MM.1S (cell line): ENCODE measurements around the gene PLOD1.

ENCODE experiments used
- DNase-seq: peaks from one replicate; pipeline ENCODE4 v3.0.0-alpha.2; 2015
- H2AFZ ChIP-seq: fragments of 300-600 bp; sonication (generic); 2 replicates; pipeline ENCODE4 v1.6.0; 2016; ENCODE audit warnings: antibody characterized with exemption, low read length
- H3F3A ChIP-seq: fragments of 300-600 bp; sonication (generic); 2 replicates; pipeline ENCODE4 v1.6.1; 2016; ENCODE audit warnings: mild to moderate bottlenecking, antibody characterized with exemption, low read length, moderate library complexity, mixed read lengths; ENCODE audit not compliant: insufficient read depth
- H3K27ac ChIP-seq: fragments of 300-600 bp; sonication (generic); 2 replicates; pipeline ENCODE4 v1.5.1; 2016; ENCODE audit warnings: mild to moderate bottlenecking, low read length
- H3K27me3 ChIP-seq: fragments of 300-600 bp; sonication (generic); replicated peaks from 2 replicates; pipeline ENCODE4 v1.6.0; 2016; ENCODE audit warnings: low read length; ENCODE audit not compliant: insufficient read depth
- H3K36me3 ChIP-seq: fragments of 300-600 bp; sonication (generic); replicated peaks from 2 replicates; pipeline ENCODE4 v1.6.1; 2016; ENCODE audit warnings: mild to moderate bottlenecking, low read length, mixed read lengths; ENCODE audit not compliant: insufficient read depth
- H3K4me1 ChIP-seq: fragments of 300-600 bp; sonication (generic); 2 replicates; pipeline ENCODE4 v1.6.1; 2016; ENCODE audit warnings: low read length, mixed read lengths
- H3K4me2 ChIP-seq: fragments of 300-600 bp; sonication (generic); 2 replicates; pipeline ENCODE4 v1.6.0; 2016; ENCODE audit warnings: low read depth, low read length
- H3K4me3 ChIP-seq: fragments of 300-600 bp; sonication (generic); 2 replicates; pipeline ENCODE4 v1.5.1; 2016; ENCODE audit warnings: low read length, mixed read lengths
- H3K79me2 ChIP-seq: fragments of 300-600 bp; sonication (generic); 2 replicates; pipeline ENCODE4 v1.6.1; 2016; ENCODE audit warnings: mixed run types, low read length, mixed read lengths
- H3K9ac ChIP-seq: fragments of 300-600 bp; sonication (generic); 2 replicates; pipeline ENCODE4 v1.6.1; 2016; ENCODE audit warnings: low read length, mixed read lengths
- H3K9me2 ChIP-seq: fragments of 300-600 bp; sonication (generic); replicated peaks from 2 replicates; pipeline ENCODE4 v1.6.1; 2016; ENCODE audit warnings: mild to moderate bottlenecking, low read length, mixed read lengths; ENCODE audit not compliant: insufficient read depth
- H3K9me3 ChIP-seq: fragments of 300-600 bp; sonication (generic); replicated peaks from 2 replicates; pipeline ENCODE4 v1.6.1; 2016; ENCODE audit warnings: mild to moderate bottlenecking, low read length, mixed read lengths; ENCODE audit not compliant: insufficient read depth
- H4K20me1 ChIP-seq: fragments of 300-600 bp; sonication (generic); 2 replicates; pipeline ENCODE4 v1.6.1; 2016; ENCODE audit warnings: mild to moderate bottlenecking, low read length, moderate library complexity, mixed read lengths; ENCODE audit not compliant: insufficient read depth
- CTCF ChIP-seq: fragments of 300-600 bp; sonication (generic); IDR thresholded peaks from 2 replicates; pipeline ENCODE4 v1.5.1; 2016; ENCODE audit warnings: antibody characterized with exemption, low read length, mixed read lengths
- EZH2 ChIP-seq: fragments of 300-600 bp; sonication (generic); optimal IDR thresholded peaks from 2 replicates; pipeline ENCODE3; 2017; ENCODE audit warnings: low read depth, mild to moderate bottlenecking, antibody characterized with exemption, low read length, mixed read lengths
- EZH2phosphoT487 ChIP-seq: fragments of 300-600 bp; sonication (generic); IDR thresholded peaks from 2 replicates; pipeline ENCODE4 v1.6.1; 2018; ENCODE audit warnings: antibody characterized with exemption, low read length

The PLOD1 gene

GRCh38 chr1:11887666-11888007 lies 46.9 kb upstream of the PLOD1 start:
- Histone ChIP-seq H3K9me3 (no peaks in the 10 kb centered on the region), H3K4me3 (no peak overlapping the region), H3K4me1 (no peaks in the 10 kb centered on the region), H3K4me2 (no peak overlapping the region), H3K27ac (no peak overlapping the region), H3K79me2 (no peaks in the 10 kb centered on the region), H3K9ac (no peak overlapping the region), H3F3A (no peaks in the 10 kb centered on the region), H3K9me2 (no peaks in the 10 kb centered on the region), H3K36me3 (no peaks in the 10 kb centered on the region), H3K27me3 (peaks cover 97% of the 10 kb centered on the region), H2AFZ (no peak overlapping the region), H4K20me1 (no peaks in the 10 kb centered on the region)
- no peak for TF ChIP-seq EZH2
- no peak for TF ChIP-seq EZH2phosphoT487
- no peak for TF ChIP-seq CTCF
- no peak for DNase-seq

- H3K9me2 ChIP-seq: no peaks in the 10 kb centered on the region
- DNase-seq: no peak
- no peaks in the 10 kb centered on the region for H3K9me3 ChIP-seq
- H2AFZ ChIP-seq: no peak overlapping the region
- H3K27ac ChIP-seq: no peak overlapping the region
- H3K4me2 ChIP-seq: no peak overlapping the region
- no peaks in the 10 kb centered on the region for H3K4me1 ChIP-seq
- no peaks in the 10 kb centered on the region for H3K36me3 ChIP-seq
- no peak overlapping the region for H3K4me3 ChIP-seq
- H3K79me2 ChIP-seq: no peaks in the 10 kb centered on the region
- H3K27me3 ChIP-seq: peaks cover 91% of the 10 kb centered on the region
- no peaks in the 10 kb centered on the region for H4K20me1 ChIP-seq
- H3K9ac ChIP-seq: no peak overlapping the region
- TF ChIP-seq EZH2: no peak
- no peak for TF ChIP-seq EZH2phosphoT487
- no peak for TF ChIP-seq CTCF
- H3F3A ChIP-seq: no peaks in the 10 kb centered on the region
Observed at GRCh38 chr1:11888206-11888876, 46.2 kb upstream of the PLOD1 start.

- no peak overlapping the region for H3K4me3 ChIP-seq
- no peaks in the 10 kb centered on the region for H3K36me3 ChIP-seq
- no peaks in the 10 kb centered on the region for H3K79me2 ChIP-seq
- TF ChIP-seq EZH2phosphoT487: no peak
- no peak for TF ChIP-seq EZH2
- TF ChIP-seq CTCF: no peak
- no peaks in the 10 kb centered on the region for H3K4me1 ChIP-seq
- no peak overlapping the region for H2AFZ ChIP-seq
- no peaks in the 10 kb centered on the region for H3K9me2 ChIP-seq
- H3K27me3 ChIP-seq: peaks cover 86% of the 10 kb centered on the region
- H3K9me3 ChIP-seq: no peaks in the 10 kb centered on the region
- no peaks in the 10 kb centered on the region for H4K20me1 ChIP-seq
- no peak overlapping the region for H3K9ac ChIP-seq
- H3K27ac ChIP-seq: no peak overlapping the region
- no peak overlapping the region for H3K4me2 ChIP-seq
- DNase-seq: no peak
- H3F3A ChIP-seq: no peaks in the 10 kb centered on the region
Observed at GRCh38 chr1:11888877-11889208, 45.7 kb upstream of the PLOD1 start.
